Activated CD8-positive, alpha-beta memory T cell treated with anti-CD3 and anti-CD28 coated beads, Interleukin-2, amount 50 U/mL, for 1 hour (primary cell): ENCODE measurements around the gene TRA2B.

Experiments used
- DNase-seq: peaks from one replicate; pipeline ENCODE4 v3.0.0-alpha.2; 2020; ENCODE audit errors: extremely low read depth

Gene TRA2B

GRCh38 chr3:185950728-185951127 lies 12.9 kb upstream of the TRA2B start:
- DNase-seq = no peak

- no peak for DNase-seq
Measured at GRCh38 chr3:185949515-185949914, 11.7 kb upstream of the TRA2B start.

- DNase-seq = no peak
Measured at GRCh38 chr3:185948292-185948691, 10.5 kb upstream of the TRA2B start.

GRCh38 chr3:185943760-185944106 lies 5.9 kb upstream of the TRA2B start:
- DNase-seq = no peak

- DNase-seq = peak; percentile 45
Measured at GRCh38 chr3:185942907-185943759, 5.3 kb upstream of the TRA2B start.

GRCh38 chr3:185942396-185942795 lies 4.6 kb upstream of the TRA2B start:
- DNase-seq = no peak

- DNase-seq = no peak
Measured at GRCh38 chr3:185940951-185941350, 3.1 kb upstream of the TRA2B start.

GRCh38 chr3:185939721-185940120 lies 1.9 kb upstream of the TRA2B start:
- no peak for DNase-seq

- peak; percentile 71 for DNase-seq
Measured at GRCh38 chr3:185936814-185937688, 763 bp downstream of the TRA2B start.

- DNase-seq = no peak
Measured at GRCh38 chr3:185936273-185936629, 1.6 kb downstream of the TRA2B start.

- DNase-seq = no peak
Measured at GRCh38 chr3:185935465-185936272, 2.1 kb downstream of the TRA2B start.

GRCh38 chr3:185934767-185935464 lies 2.9 kb downstream of the TRA2B start:
- DNase-seq = no peak

- DNase-seq = no peak
Measured at GRCh38 chr3:185934174-185934557, 3.6 kb downstream of the TRA2B start.

GRCh38 chr3:185933374-185934173 lies 4.2 kb downstream of the TRA2B start:
- DNase-seq = no peak

GRCh38 chr3:185931777-185932612 lies 5.8 kb downstream of the TRA2B start:
- DNase-seq = no peak

- DNase-seq = no peak
Measured at GRCh38 chr3:185930393-185931107, 7.3 kb downstream of the TRA2B start.

- no peak for DNase-seq
Measured at GRCh38 chr3:185929192-185930151, 8.3 kb downstream of the TRA2B start.

GRCh38 chr3:185928496-185928895 lies 9.3 kb downstream of the TRA2B start:
- no peak for DNase-seq
